ENCODE measurements around the gene ADGRF1. TPM values are rescaled to one million over a fixed set of nuclear protein-coding genes. Genes with fewer than 3 reads are reported as not detected.

ADGRF1 gene
- total RNA-seq, 4 donors from 2014 or later, result 0.64 to 1.2 TPM; not detected in 2

DNA sequence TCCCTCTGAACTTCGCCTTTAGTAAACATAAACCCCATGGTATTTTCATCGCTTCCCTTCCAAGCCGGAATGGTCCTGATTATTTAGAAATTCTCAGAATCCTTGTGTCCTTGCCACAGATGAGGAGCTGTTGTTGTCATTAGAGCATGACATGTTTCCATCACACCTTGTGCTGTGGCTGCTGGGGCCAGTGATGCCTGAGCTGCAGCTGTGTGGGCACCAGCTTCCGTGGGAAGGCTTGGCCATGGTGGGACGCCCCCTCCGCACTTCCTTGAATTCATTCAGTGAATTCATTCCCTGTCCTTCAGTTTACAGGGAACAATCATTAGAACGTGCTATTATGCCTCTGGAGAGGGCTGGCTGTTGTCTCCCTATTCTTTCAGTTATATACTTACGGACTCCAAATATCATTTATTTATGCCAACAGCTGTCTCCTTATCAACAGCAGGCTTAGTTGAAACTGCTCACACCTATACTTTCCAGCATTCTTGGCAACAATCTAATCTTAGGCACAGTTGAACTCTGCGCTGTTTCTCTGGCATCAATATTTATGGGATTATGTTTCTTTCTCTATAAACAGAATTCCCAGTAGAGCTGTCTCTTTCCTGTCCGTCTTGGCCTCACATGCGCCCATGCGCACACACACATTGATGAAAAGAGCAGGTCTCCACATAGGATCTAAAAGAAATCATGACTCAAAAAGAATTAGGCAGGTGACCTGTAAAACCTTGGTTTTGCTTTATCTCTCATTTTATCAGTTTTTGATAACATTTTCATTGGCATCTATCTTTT lies 9.0 kb downstream of the ADGRF1 start:
- Histone ChIP-seq H3K4me3 (no peak overlapping the region), H3K27ac (no peak overlapping the region), H3K27me3 (peaks cover 3% of the 10 kb centered on the region), H3K36me3 (no peaks in the 10 kb centered on the region), H3K4me1 (peaks cover 0 to 9% (median 4%) of the 10 kb centered on the region in 4 donors), H3K9me3 (no peaks in the 10 kb centered on the region)
- no peak for DNase-seq
- intact Hi-C loops (cut with DNase I; ENCODE audit: low total_unique reads), result no loop called here
- TF ChIP-seq POLR2A (IDR thresholded peaks at IDR 0.05) (no peak), EP300 (IDR thresholded peaks at IDR 0.05; ENCODE audit: low read depth) (no peak), POLR2AphosphoS5 (IDR thresholded peaks at IDR 0.05) (no peak)
- TF ChIP-seq, protein P1, sequence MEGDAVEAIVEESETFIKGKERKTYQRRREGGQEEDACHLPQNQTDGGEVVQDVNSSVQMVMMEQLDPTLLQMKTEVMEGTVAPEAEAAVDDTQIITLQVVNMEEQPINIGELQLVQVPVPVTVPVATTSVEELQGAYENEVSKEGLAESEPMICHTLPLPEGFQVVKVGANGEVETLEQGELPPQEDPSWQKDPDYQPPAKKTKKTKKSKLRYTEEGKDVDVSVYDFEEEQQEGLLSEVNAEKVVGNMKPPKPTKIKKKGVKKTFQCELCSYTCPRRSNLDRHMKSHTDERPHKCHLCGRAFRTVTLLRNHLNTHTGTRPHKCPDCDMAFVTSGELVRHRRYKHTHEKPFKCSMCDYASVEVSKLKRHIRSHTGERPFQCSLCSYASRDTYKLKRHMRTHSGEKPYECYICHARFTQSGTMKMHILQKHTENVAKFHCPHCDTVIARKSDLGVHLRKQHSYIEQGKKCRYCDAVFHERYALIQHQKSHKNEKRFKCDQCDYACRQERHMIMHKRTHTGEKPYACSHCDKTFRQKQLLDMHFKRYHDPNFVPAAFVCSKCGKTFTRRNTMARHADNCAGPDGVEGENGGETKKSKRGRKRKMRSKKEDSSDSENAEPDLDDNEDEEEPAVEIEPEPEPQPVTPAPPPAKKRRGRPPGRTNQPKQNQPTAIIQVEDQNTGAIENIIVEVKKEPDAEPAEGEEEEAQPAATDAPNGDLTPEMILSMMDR (IDR thresholded peaks at IDR 0.05), result no peak
- in situ Hi-C loops (cut with MboI; ENCODE audit: low pct_ligation_motif_present in 1 of 4, low pct_unique_long_range_greater_than_20kb in 1 of 4, low sequenced_read_pairs in 3 of 4), result no loop called here
- 48 to 64% methylated on average over 8 to 12 of the region's 12 CpGs for WGBS, 2 donors (ENCODE audit: low coverage in 1 of 2)

DNA sequence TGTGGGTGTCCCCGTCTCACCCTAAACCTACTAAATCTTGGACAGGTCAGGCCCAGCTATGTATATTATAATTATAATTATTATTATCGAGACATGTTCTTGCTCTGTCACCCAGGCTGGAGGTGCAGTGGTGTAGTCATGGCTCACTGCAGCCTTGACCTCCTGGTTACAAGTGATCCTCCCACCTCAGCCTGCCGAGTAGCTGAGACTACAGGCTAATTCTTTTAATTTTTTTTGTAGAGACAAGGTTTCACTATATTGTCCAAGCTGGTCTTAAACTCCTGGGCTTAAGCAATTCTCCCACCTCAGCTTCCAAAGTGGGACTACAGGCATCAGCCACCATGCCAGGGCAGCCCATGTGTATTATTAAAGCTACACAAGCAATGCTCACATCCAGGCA lies 10.5 kb downstream of the ADGRF1 start:
- TF ChIP-seq POLR2AphosphoS5 (IDR thresholded peaks at IDR 0.05) (no peak), EP300 (IDR thresholded peaks at IDR 0.05; ENCODE audit: low read depth) (no peak), POLR2A (IDR thresholded peaks at IDR 0.05) (no peak)
- TF ChIP-seq, protein P1 (IDR thresholded peaks at IDR 0.05), result no peak
- H3K4me3 ChIP-seq, result no peak overlapping the region
- WGBS, 2 donors (ENCODE audit: low coverage in 1 of 2), result 90 to 93% methylated on average over 3 of the region's 3 CpGs
- no peak for DNase-seq
- H3K4me1 ChIP-seq, result peaks cover 0 to 9% (median 4%) of the 10 kb centered on the region in 4 donors
- H3K27me3 ChIP-seq, result peaks cover 3% of the 10 kb centered on the region
- no peaks in the 10 kb centered on the region for H3K36me3 ChIP-seq
- in situ Hi-C loops (cut with MboI; ENCODE audit: low pct_ligation_motif_present in 1 of 4, low pct_unique_long_range_greater_than_20kb in 1 of 4, low sequenced_read_pairs in 3 of 4), result no loop called here
- intact Hi-C loops (cut with DNase I; ENCODE audit: low total_unique reads), result no loop called here
- H3K27ac ChIP-seq, result no peak overlapping the region
- H3K9me3 ChIP-seq, result no peaks in the 10 kb centered on the region

GRCh38 chr6:47029865-47030561 lies 12.1 kb downstream of the ADGRF1 start:
- WGBS, 2 donors (ENCODE audit: low coverage in 1 of 2), result 89 to 90% methylated on average over 7 of the region's 7 CpGs
- H3K9me3 ChIP-seq, result no peaks in the 10 kb centered on the region
- peaks cover 0 to 7% (median 3%) of the 10 kb centered on the region in 4 donors for H3K4me1 ChIP-seq
- H3K36me3 ChIP-seq, result no peaks in the 10 kb centered on the region
- no peak overlapping the region for H3K27ac ChIP-seq
- H3K4me3 ChIP-seq, result no peak overlapping the region
- intact Hi-C loops (cut with DNase I; ENCODE audit: low total_unique reads), result no loop called here
- DNase-seq, result no peak
- peaks cover 3% of the 10 kb centered on the region for H3K27me3 ChIP-seq
- in situ Hi-C loops (cut with MboI; ENCODE audit: low pct_ligation_motif_present in 1 of 4, low pct_unique_long_range_greater_than_20kb in 1 of 4, low sequenced_read_pairs in 3 of 4), result no loop called here
- TF ChIP-seq, protein P1 (IDR thresholded peaks at IDR 0.05), result no peak
- TF ChIP-seq POLR2AphosphoS5 (IDR thresholded peaks at IDR 0.05), result no peak
- no peak for TF ChIP-seq EP300 (IDR thresholded peaks at IDR 0.05; ENCODE audit: low read depth)
- no peak for TF ChIP-seq POLR2A (IDR thresholded peaks at IDR 0.05)

DNA sequence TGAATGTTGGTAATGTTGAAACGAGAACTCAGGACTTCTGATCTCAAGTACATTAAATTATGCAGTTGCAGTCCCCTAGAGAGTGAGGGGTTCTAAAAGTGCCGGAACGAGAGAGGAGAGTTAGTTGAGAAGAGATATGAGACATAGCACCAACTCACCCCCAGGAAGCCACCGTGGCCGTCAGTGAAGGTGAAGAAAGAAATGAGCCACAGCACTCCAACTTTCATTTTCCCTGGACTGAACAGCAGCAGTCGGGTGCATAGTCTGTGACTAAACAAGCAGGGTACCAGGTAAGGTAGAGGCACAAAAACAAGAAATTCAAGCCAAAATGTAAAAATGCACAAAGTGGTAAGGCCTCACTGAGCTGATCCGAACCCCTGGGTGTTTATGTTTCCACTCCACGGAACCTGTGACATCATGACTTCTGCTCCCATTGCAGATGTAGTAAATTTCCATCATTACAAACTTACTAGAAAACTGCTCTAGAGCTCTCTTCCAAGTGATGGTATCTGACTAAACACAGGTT lies 13.2 kb downstream of the ADGRF1 start:
- Histone ChIP-seq H3K4me3 (no peak overlapping the region), H3K4me1 (peaks cover 0 to 3% (median 0%) of the 10 kb centered on the region in 4 donors), H3K27me3 (peaks cover 3% of the 10 kb centered on the region), H3K27ac (no peak overlapping the region), H3K36me3 (no peaks in the 10 kb centered on the region), H3K9me3 (no peaks in the 10 kb centered on the region)
- WGBS, 2 donors (ENCODE audit: low coverage in 1 of 2), result 80 to 84% methylated on average over 5 to 8 of the region's 8 CpGs
- DNase-seq, result no peak
- in situ Hi-C loops (cut with MboI; ENCODE audit: low pct_ligation_motif_present in 1 of 4, low pct_unique_long_range_greater_than_20kb in 1 of 4, low sequenced_read_pairs in 3 of 4) (no loop called here), intact Hi-C loops (cut with DNase I; ENCODE audit: low total_unique reads) (no loop called here)
- TF ChIP-seq EP300 (IDR thresholded peaks at IDR 0.05; ENCODE audit: low read depth), result no peak
- TF ChIP-seq, protein P1 (IDR thresholded peaks at IDR 0.05), result no peak
- no peak for TF ChIP-seq POLR2A (IDR thresholded peaks at IDR 0.05)
- TF ChIP-seq POLR2AphosphoS5 (IDR thresholded peaks at IDR 0.05), result no peak

Measured in transverse colon (tissue), 4 donors.